ENCODE measurements around the gene KCND3. TPM values are rescaled to one million over a fixed set of nuclear protein-coding genes. Genes with fewer than 3 reads are reported as not detected.

The KCND3 gene
- total and polyA plus RNA-seq, 2 donors (not counting 3 experiments of a cell fraction or from before 2014, with no cell fraction given), result 0.03 TPM; not detected in 1

DNA sequence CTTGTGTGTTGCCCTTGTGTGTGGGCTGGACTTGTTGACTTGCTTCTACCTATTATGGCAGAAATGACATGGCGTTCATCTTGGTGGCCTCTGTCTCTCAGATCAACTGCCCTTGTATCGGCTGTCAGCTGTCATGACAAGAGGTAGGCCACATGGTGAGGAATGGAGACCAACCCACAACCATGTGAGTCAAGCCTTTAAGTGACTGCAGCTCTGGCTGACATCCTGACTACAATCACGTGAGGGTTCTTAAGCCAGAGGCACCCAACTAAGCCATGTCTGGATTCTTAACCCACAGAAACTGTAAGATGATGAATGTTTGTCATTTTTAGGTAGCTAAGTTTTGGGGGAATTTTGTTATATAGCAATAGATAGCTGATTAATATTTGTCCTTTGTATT lies 82.1 kb downstream of the KCND3 start:
- no peaks in the 10 kb centered on the region for H3K27me3 ChIP-seq (ENCODE audit: control insufficient read depth in 2 of 2, insufficient read depth in 2 of 2, low read length in 2 of 2)
- FAIRE-seq (no peak), DNase-seq (ENCODE audit: low read depth, low spot score) (no peak)
- H2AFZ ChIP-seq (ENCODE audit: low read depth, low read length), result no peak overlapping the region
- H3K27ac ChIP-seq (ENCODE audit: insufficient read depth, low read depth, low read length), result no peak overlapping the region
- H4K20me1 ChIP-seq (replicated peaks; ENCODE audit: control insufficient read depth, extremely low read depth, insufficient read depth, low read length), result no peaks in the 10 kb centered on the region
- no peaks in the 10 kb centered on the region for H3K79me2 ChIP-seq (ENCODE audit: control insufficient read depth, insufficient read depth, low read length)
- H3K4me1 ChIP-seq (ENCODE audit: control insufficient read depth, extremely low read depth, insufficient read depth, low read length), result no peaks in the 10 kb centered on the region
- dilution Hi-C loops (cut with MboI; ENCODE audit: extremely low pct_ligation_motif_present, low sequenced_read_pairs), result no loop called here
- TF ChIP-seq GATA2 (IDR thresholded peaks at IDR 0.05; ENCODE audit: insufficient read depth, insufficient read length, low read depth, low read length), result no peak
- TF ChIP-seq JUN (IDR thresholded peaks at IDR 0.05; ENCODE audit: borderline replicate concordance, insufficient read depth, insufficient read length, low read depth), result no peak
- TF ChIP-seq EZH2 (IDR thresholded peaks at IDR 0.05; ENCODE audit: borderline replicate concordance, low read depth, low read length, severe bottlenecking), result no peak
- no peak for TF ChIP-seq POLR2A (IDR thresholded peaks at IDR 0.05; ENCODE audit: low read depth, low read length)
- no peak for TF ChIP-seq MYC (IDR thresholded peaks at IDR 0.05; ENCODE audit: low read depth, low read length)
- TF ChIP-seq, protein P1, sequence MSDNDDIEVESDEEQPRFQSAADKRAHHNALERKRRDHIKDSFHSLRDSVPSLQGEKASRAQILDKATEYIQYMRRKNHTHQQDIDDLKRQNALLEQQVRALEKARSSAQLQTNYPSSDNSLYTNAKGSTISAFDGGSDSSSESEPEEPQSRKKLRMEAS (IDR thresholded peaks at IDR 0.05; ENCODE audit: insufficient read depth, insufficient read length), result no peak
- TF ChIP-seq, protein P2, sequence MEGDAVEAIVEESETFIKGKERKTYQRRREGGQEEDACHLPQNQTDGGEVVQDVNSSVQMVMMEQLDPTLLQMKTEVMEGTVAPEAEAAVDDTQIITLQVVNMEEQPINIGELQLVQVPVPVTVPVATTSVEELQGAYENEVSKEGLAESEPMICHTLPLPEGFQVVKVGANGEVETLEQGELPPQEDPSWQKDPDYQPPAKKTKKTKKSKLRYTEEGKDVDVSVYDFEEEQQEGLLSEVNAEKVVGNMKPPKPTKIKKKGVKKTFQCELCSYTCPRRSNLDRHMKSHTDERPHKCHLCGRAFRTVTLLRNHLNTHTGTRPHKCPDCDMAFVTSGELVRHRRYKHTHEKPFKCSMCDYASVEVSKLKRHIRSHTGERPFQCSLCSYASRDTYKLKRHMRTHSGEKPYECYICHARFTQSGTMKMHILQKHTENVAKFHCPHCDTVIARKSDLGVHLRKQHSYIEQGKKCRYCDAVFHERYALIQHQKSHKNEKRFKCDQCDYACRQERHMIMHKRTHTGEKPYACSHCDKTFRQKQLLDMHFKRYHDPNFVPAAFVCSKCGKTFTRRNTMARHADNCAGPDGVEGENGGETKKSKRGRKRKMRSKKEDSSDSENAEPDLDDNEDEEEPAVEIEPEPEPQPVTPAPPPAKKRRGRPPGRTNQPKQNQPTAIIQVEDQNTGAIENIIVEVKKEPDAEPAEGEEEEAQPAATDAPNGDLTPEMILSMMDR (IDR thresholded peaks at IDR 0.05; ENCODE audit: extremely low read depth in 1 of 2, insufficient read depth in 1 of 2, low read depth in 1 of 2, low read length in 2 of 2), result no peak
- no peak for TF ChIP-seq POLR2AphosphoS5 (IDR thresholded peaks at IDR 0.05; ENCODE audit: insufficient read depth, low read depth, low read length)
- no peak for TF ChIP-seq FOS (IDR thresholded peaks at IDR 0.05; ENCODE audit: borderline replicate concordance, insufficient read depth, low read length)
- no peak overlapping the region for H3K4me2 ChIP-seq (ENCODE audit: insufficient read depth, low read length)
- no TSS peak for BruUV-seq (replicated peaks)
- H3K9me3 ChIP-seq (replicated peaks; ENCODE audit: control insufficient read depth, insufficient read depth, low read length), result no peaks in the 10 kb centered on the region
- H3K9me1 ChIP-seq (replicated peaks; ENCODE audit: control insufficient read depth, extremely low read depth, insufficient read depth, low read length), result no peaks in the 10 kb centered on the region
- ChIA-PET CTCF (interaction anchor here (1.4 kb wide), 1 partner anchor 9 kb away, joined by 3 read pairs; no protein-coding TSS in a partner anchor), POLR2A (no interaction called here)
- no peaks in the 10 kb centered on the region for H3K36me3 ChIP-seq (ENCODE audit: control insufficient read depth in 2 of 2, extremely low read depth in 1 of 2, insufficient read depth in 2 of 2, low read length in 2 of 2)
- H3K4me3 ChIP-seq (replicated peaks in 1 of 3; ENCODE audit: insufficient read depth in 1 of 3, low read depth in 1 of 3, low read length in 3 of 3), result no peak overlapping the region
- intact Hi-C loops (cut with micrococcal nuclease), result no loop called here
- no peak overlapping the region for H3K9ac ChIP-seq (replicated peaks; ENCODE audit: extremely low read depth, insufficient read depth, low read length)

Measured in endothelial cell of umbilical vein (primary cell).